ENCODE measurements around the gene TOMM7.
"Not testable (repeated sequence)": the region's sequence is repeated elsewhere in the genome, so short reads cannot be mapped to it uniquely, and the experiment has no call there.

Gene TOMM7

DNA sequence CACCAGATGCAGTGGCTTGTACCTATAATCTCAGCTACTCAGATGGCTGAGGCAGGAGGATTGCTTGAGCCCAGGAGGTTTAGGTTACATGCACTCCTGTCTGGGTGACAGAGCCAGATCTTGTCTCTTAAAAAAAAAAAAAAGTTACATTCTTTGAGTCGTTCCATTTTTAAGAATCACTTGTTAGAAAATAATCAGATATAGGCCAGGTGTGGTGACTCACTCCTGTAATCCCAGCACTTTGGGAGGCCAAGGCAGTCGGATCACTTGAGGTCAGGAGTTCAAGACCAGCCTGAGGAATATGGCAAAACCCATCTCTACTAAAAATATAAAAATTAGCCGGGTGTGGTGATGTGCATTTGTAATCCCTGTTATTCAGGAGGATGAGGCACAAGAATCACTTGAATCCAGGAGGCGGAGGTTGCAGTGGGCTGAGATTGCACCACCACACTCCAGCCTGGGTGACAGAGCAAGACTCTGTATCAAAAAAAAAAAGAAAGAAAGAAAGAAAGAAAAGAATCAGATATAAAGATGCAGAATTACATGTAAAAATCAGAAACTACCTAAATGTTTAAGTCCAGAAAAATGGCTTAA, 42.8 kb downstream of the TOMM7 start:
- DNase-seq: not testable (repeated sequence)

DNA sequence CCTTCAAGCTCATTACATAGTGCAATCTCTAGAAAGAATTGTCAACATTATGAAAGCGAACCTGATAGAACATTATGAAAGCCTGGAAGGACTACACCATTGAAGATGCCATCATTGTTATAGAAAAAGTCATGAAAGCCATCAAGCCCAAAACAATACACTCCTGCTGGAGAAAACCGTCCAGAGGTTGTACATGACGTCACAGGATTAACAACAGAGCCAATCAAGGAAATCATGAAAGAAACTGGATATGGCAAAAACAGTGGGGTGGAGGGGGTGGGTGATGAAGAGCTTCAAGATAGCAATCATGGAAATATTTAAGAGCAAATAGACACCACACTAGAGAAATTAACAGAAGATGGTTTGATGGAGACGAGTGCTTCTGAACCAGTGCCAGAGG, 45.7 kb downstream of the TOMM7 start:
- DNase-seq: no peak

DNA sequence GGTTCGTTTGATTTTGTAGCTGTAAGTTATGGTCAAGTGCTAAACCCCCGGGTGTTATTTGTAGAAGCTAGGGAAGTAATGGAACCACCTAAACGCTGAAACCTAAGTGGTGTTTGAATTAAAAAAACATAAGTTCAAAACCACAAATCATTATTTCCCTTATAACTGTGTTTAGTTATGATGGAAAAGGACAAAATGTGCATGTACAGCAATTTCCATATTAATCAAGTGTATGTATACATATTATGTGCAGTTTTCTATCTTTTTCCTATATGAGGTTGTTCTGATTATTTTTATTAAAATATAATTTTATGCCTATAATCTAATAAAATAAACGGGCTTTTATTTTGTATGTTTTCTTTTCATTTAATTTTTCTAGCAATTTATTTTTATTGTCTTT, 49.8 kb downstream of the TOMM7 start:
- no peak for DNase-seq

- DNase-seq: no peak
Measured at GRCh38 chr7:22771872-22772228, 50.8 kb downstream of the TOMM7 start.

DNA sequence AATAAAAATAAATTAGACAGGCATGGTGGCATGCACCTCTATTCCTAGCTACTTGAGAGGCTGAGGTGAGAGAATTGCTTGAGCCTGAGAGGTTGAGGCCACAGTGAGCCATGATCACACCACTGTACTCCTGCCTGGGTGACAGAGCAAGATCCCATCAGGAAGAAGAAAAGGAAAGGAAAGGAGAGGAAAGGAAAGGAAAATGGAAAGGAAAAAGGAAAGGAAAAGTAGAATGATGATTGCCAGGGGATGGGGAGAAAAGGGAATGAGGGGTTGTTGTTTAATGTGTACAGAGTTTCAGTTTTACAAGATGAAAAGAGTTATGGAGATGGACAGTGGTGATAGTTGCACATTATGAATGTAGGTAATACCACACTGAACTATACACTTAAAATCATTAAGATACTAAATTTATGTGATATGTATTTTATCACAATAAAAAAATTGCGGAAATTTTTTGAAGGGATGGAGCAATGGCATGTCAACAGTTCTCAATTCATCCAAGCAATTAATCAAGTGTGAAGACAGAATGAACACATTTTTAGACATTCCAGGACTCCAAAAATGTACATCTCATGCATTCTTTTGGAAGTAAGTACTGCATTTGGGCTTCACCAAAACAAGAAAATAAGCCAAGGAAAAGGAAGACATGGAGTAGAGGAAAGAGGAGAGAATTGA, 51.3 kb downstream of the TOMM7 start:
- DNase-seq: no peak

- no peak for DNase-seq
Measured at GRCh38 chr7:22765609-22766008, 57.0 kb downstream of the TOMM7 start.
